NCI-H69 (cell line): ENCODE data around the gene CISD1.

Source experiments
- DNase-seq: peaks from one replicate; lab custom pipeline; 2025; lab: John Stamatoyannopoulos, UW

CISD1 gene

GRCh38 chr10:58311026-58311425, 42.1 kb downstream of the CISD1 start:
- no peak for DNase-seq

- DNase-seq, result no peak
These were observed 47.9 kb downstream of the CISD1 start for GRCh38 chr10:58316874-58317273.

GRCh38 chr10:58318346-58318745, 49.4 kb downstream of the CISD1 start:
- DNase-seq, result no peak

GRCh38 chr10:58319599-58319998, 50.6 kb downstream of the CISD1 start:
- DNase-seq, result no peak

GRCh38 chr10:58320351-58321049, 51.5 kb downstream of the CISD1 start:
- no peak for DNase-seq

- DNase-seq, result no peak
These were observed 53.3 kb downstream of the CISD1 start for GRCh38 chr10:58322072-58322834.

GRCh38 chr10:58322835-58323209, 53.9 kb downstream of the CISD1 start:
- no peak for DNase-seq

GRCh38 chr10:58326967-58327381, 58.0 kb downstream of the CISD1 start:
- DNase-seq, result no peak

GRCh38 chr10:58328233-58328632, 59.3 kb downstream of the CISD1 start:
- DNase-seq, result no peak

GRCh38 chr10:58330431-58330830, 61.5 kb downstream of the CISD1 start:
- DNase-seq, result no peak

- DNase-seq, result no peak
These were observed 62.7 kb downstream of the CISD1 start for GRCh38 chr10:58331646-58332045.

GRCh38 chr10:58334817-58335305, 65.9 kb downstream of the CISD1 start, which contains the start of gene UBE2D1:
UBE2D1 (plus strand) TSS chr10:58335006; CDS start chr10:58335202, 196 bp downstream.
- DNase-seq, result peak; percentile 87

- DNase-seq, result peak; percentile 48
These were observed 66.5 kb downstream of the CISD1 start for GRCh38 chr10:58335306-58336005.

- no peak for DNase-seq
These were observed 67.3 kb downstream of the CISD1 start for GRCh38 chr10:58336242-58336641.
